WTC11 (cell line): ENCODE data around the gene CEP70.

Experiments used
- ARID4B ChIP-seq: sonication (generic); formaldehyde crosslinking; IDR thresholded peaks from 2 replicates; pipeline ENCODE4 v1.8.0; 2023; ENCODE audit warnings: missing genetic modification reagents, mild to moderate bottlenecking, borderline replicate concordance
- ATF2 ChIP-seq: sonication (generic); formaldehyde crosslinking; IDR thresholded peaks from 2 replicates; pipeline ENCODE4 v1.8.1; 2022; ENCODE audit warnings: low read depth, missing genetic modification reagents, borderline replicate concordance
- ATF3 ChIP-seq: sonication (generic); formaldehyde crosslinking; conservative IDR thresholded peaks from 2 replicates; pipeline ENCODE4 v1.8.1; 2022; ENCODE audit warnings: mild to moderate bottlenecking, missing genetic modification reagents
- CBFB ChIP-seq: sonication (generic); formaldehyde crosslinking; IDR thresholded peaks from 2 replicates; pipeline ENCODE4 v1.8.1; 2022; ENCODE audit warnings: mild to moderate bottlenecking, low read depth, missing genetic modification reagents
- CREB1 ChIP-seq: sonication (generic); formaldehyde crosslinking; IDR thresholded peaks from 2 replicates; pipeline ENCODE4 v1.8.0; 2023; ENCODE audit warnings: mild to moderate bottlenecking, missing genetic modification reagents
- CTCF ChIP-seq: fragments of 200-600 bp; IDR thresholded peaks from 2 replicates; pipeline ENCODE4 v1.8.0; 2022; ENCODE audit warnings: antibody characterized with exemption
- JUN ChIP-seq: sonication (generic); formaldehyde crosslinking; IDR thresholded peaks from 2 replicates; pipeline ENCODE4 v1.8.0; 2023; ENCODE audit warnings: mild to moderate bottlenecking, missing genetic modification reagents
- MAX ChIP-seq: sonication (generic); formaldehyde crosslinking; IDR thresholded peaks from 2 replicates; pipeline ENCODE4 v1.8.0; 2022; ENCODE audit warnings: mild to moderate bottlenecking, missing genetic modification reagents
- NR2C2 ChIP-seq: sonication (generic); formaldehyde crosslinking; IDR thresholded peaks from 2 replicates; pipeline ENCODE4 v1.8.0; 2022; ENCODE audit warnings: mild to moderate bottlenecking, missing genetic modification reagents
- SP1 ChIP-seq: sonication (generic); formaldehyde crosslinking; conservative IDR thresholded peaks from 2 replicates; pipeline ENCODE4 v1.8.1; 2022; ENCODE audit warnings: missing genetic modification reagents
- ZNF396 ChIP-seq: fragments of 250-450 bp; sonication (Bioruptor Pico); IDR thresholded peaks from 2 replicates; pipeline ENCODE4 v1.8.0; 2021; ENCODE audit warnings: mild to moderate bottlenecking, moderate library complexity, borderline replicate concordance
- ZNF423 ChIP-seq: fragments of 250-450 bp; sonication (Bioruptor Pico); IDR thresholded peaks from 2 replicates; pipeline ENCODE4 v2.1.2; 2022; ENCODE audit warnings: mild to moderate bottlenecking, moderate library complexity

- TF ChIP-seq ATF2 (CRISPR knock-in tag) (no peak), ATF3 (CRISPR knock-in tag) (no peak), ZNF396 (CRISPR knock-in tag) (no peak), CTCF (no peak), ZNF423 (CRISPR knock-in tag) (no peak), SP1 (CRISPR knock-in tag) (no peak), NR2C2 (no peak), ARID4B (CRISPR knock-in tag) (no peak), CREB1 (CRISPR knock-in tag) (no peak), JUN (no peak), CBFB (CRISPR knock-in tag) (no peak), MAX (CRISPR knock-in tag) (no peak)
Observed at GRCh38 chr3:138496436-138496835, 97.6 kb downstream of the CEP70 start.
